ENCODE results near the gene CHPT1.
"Not testable (repeated sequence)": the region's sequence is repeated elsewhere in the genome, so short reads cannot be mapped to it uniquely, and the experiment has no call there.

CHPT1 gene

DNA sequence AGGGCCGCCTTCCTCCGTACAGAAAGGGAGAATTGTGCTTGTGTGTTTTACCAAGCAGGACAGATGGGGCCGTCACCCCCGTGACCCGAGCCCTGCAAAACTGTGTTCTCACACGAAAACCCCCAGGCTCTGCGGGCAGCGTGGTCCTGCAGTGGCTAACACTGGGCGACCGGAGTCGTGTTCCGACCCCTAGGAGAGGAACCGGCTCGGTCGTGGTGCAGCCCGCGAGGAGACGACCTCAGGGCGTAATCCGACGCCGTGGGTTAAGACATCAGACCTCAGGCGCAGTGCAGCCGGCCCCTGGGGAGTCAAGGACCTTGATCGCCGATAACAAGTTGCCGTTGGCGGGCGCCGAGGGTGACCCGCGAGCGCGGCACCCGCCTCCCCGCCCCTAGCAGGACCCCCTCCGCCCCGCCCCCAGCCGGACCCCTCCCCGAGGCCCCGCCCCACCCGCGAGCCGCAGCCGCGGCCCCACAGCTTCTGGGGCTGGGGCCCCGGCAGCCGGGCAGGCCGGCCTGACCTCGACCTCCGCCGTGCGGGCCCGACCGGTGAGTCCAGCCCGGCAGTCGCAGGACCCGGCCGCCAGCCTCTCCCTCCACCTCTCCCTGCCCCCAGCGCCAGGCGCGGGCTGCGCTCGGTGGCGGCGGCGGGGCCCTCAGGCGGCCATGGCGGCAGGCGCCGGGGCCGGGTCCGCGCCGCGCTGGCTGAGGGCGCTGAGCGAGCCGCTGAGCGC is at the start of gene CHPT1:
Gene CHPT1, plus strand, starts transcription at position 444 of the 733 bp plus-strand sequence. Its CDS starts 222 bp downstream, at position 666.
- peak; percentile 40 to 57 for DNase-seq (ENCODE audit: low read depth in 2 of 2)

DNA sequence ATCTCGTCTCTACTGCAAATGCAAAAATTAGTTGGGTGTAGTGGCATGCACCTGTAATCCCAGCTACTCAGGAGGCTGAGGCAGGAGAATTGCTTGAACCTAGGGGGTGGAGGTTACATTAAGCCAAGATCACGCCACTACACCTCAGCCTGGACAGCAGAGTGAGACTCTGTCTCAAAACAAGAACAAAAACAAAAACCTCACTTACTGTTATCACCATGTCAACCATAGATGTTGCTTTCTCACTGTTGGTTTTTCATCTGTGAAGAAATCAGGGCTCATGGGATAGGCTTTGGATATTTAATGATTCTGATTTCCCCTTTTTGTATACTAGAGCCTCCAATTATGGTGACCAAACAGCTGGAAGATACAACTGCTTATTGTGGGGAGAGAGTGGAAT is 49.7 kb upstream of the CHPT1 start:
- no peak for DNase-seq (ENCODE audit: low read depth in 2 of 2)

DNA sequence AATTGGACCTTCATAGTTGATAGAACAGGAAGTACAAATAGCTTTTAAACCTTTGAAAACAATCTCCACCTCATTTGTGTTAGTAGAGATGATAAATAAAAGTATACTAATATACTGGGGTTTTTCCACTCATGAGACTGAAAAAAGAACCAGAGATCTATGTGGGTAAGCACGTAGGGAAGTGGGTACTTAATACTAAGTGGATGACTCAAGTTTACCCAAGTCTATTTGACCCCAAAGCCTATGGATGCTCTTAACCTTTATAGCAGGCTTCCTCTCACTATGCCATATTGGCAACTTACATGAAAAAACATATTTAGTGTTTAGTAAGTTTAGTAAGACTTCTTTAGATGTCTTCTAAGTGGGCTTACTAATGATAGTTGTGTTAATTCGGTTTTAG is 49.2 kb upstream of the CHPT1 start:
- DNase-seq (ENCODE audit: low read depth in 2 of 2) = no peak

DNA sequence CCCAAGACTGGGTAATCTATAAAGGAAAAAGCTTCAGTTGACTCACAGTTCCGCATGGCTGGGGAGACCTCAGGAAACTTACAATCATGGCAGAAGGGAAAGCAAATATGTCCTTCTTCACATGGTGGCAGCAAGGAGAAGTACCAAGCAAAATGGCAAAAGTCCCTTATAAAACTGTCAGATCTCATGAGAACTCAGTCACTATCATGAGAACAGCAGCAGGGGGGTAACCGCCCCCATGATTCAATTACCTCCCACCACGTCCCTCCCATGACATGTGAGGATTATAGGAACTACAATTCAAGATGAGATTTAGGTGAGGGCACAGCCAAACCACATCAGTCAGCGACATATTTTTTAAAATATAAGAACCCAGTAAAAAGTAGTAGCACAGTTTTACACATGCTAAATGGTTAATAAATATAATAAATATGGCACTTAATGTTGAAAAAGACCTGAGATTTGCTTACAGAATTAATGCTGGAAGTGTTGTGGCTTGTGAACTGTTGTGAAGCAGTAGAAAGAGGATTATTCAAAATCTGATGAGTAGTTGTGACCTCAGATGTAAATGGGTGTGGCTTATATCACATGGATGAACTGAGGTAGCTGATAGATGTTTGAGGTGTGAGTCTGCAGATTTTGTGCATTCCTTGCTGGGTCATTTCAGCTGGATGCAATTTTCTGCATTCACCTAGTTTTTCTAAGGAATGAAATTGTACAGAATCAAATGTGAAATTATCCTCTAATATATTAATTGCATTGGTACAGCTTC is 46.9 kb upstream of the CHPT1 start:
- no peak for DNase-seq (ENCODE audit: low read depth in 2 of 2)

DNA sequence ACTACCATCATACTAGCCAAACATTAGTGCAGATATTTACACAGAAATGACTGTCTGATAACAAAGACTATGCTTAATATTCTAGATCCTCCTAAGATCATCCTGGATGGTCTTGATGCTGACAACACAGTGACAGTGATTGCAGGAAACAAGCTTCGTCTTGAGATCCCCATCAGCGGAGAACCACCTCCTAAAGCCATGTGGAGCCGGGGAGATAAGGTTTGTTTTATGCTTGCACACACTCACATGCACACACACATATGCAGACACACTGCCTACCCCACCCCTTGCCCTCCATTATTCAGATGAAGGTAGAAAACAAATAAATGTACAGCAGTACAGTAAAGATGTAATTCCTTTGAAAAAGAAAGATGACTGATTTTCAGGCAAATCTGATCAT is 44.4 kb upstream of the CHPT1 start:
- DNase-seq (ENCODE audit: low read depth in 2 of 2) = no peak

GRCh38 chr12:101653503-101653902 is 43.9 kb upstream of the CHPT1 start:
- no peak for DNase-seq (ENCODE audit: low read depth in 2 of 2)

DNA sequence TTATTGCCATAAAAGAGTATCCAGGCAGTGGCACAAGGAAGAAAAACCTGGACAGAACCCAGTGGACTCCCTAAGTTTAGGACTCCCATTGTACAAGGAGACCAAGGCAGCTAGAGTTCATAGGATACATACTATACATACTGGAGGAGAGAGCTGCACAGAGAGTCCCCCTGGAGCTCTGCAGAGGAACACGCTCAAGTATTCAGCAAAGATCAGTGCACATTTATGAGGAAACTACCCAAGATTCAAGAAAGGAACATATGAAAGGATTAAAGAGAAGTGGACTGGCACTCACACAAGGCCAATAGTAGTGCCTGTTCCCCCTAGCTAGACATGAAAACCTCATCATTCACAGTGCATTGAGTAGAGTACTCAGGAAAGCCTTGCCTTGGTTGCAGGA is 43.0 kb upstream of the CHPT1 start:
- no peak for DNase-seq (ENCODE audit: low read depth in 2 of 2)

GRCh38 chr12:101655393-101655792 is 42.0 kb upstream of the CHPT1 start:
- no peak for DNase-seq (ENCODE audit: low read depth in 2 of 2)

- DNase-seq (ENCODE audit: low read depth in 2 of 2) = not testable (repeated sequence)
Measured at GRCh38 chr12:101660662-101661061, 36.8 kb upstream of the CHPT1 start.

GRCh38 chr12:101663298-101663697 is 34.1 kb upstream of the CHPT1 start:
- no peak for DNase-seq (ENCODE audit: low read depth in 2 of 2)

DNA sequence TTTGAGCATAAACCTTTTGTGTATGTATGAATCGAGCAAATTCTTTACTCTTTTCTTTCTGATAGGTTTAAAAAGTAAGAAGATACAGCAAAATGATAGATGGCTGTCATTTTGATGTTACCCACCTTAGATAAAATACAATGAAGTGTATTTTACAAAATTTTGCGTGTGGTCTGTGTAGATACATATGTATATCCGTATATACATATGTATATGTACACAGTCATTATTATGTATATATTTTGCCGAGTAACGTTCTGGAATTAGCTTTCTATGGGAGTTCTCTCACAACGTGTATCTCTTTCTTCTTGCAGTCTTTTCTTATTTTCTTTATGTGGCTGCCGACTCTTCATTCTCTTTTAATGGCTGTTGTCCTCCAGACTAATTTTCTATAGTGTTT is 32.4 kb upstream of the CHPT1 start:
- no peak for DNase-seq (ENCODE audit: low read depth in 2 of 2)

DNA sequence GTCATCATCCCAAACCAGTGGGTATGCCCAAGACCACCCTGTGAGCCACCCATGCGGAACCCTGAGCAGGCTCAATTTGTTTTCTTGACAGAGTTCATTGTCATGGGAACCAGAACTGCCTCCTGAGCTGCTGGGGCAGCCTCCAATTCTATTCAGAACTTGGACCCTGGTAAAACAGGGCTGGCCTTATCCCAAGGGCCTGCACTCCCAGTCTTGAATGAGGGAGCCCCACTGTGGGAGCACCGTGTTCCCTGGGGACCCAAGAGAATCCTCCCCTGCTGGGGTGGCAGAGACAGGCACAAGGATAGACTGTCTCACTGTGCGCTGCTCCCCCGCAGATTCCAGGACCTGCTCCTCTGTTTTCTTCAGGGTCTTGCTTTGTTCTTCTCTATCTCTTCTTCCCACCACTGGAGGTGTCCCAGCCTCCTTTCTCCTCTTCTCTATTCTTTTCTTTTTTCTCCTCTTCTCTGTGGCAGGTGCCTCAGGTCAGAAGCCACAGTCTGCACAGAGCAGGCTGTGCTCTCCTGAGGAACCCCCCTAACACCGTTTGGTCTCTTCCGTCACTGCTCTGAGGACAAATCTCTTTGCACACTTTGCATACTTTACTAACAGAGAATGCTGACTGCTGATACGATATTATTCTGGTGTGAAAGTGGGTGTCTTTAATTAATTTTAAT is 31.2 kb upstream of the CHPT1 start:
- DNase-seq (ENCODE audit: low read depth in 2 of 2) = no peak

GRCh38 chr12:101667591-101667990 is 29.8 kb upstream of the CHPT1 start:
- DNase-seq (ENCODE audit: low read depth in 2 of 2) = no peak

DNA sequence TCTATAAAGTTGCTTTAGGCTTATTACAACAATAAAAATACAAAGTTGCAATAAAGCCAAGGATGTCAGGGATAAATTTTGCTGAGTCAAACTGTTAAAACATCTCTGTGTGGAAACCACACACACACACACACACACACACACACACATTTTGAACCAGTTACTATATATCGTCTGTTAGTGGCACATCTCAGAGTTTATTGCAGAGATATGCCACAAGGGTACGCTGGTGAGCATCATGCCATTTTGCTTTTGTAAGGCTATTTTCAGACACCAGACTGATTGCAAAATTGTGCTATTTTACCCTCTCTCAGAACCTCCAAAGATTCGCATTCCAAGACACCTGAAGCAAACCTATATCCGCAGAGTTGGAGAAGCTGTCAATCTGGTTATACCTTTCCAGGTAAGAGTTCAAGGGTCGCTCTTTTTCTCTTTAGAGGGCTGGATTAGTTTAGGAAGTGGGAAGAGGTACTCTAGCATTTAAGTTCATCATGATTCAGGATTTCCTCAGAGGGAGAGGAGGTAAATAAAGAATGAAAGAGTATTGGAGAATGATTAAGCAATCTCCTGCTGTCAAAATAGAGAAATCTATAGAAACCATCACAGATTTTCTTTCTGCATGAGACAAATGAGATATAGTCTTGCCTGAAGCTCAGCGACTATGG is 27.3 kb upstream of the CHPT1 start:
- DNase-seq (ENCODE audit: low read depth in 2 of 2) = no peak

DNA sequence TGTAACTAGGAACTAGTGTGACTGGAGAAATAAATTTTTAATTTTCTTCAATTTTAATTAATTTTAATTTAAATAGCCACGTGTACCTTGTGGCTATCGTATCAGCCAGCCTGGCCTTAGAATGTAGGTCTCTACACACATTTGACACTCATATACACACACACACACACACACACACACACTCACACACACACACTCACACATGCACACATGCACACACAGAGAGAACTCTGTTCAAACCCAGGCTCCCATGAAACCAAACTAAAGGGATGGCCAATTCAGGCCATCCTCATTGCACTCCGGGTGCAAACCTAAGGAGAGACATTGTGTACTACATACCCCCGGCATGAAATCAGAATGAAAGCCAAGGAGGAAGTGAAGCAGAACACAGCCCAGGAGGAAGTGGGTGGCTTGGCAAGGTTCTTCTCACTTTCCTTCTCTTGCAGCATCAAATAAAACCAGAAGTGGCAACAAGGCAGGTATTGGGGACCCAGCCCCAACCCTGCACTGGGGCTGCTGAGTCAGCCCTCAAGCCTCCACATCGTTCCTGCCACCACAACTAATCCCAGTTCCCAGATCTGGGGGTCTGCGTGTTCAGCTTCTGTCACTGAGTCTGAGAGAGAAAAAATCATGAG is 26.2 kb upstream of the CHPT1 start:
- no peak for DNase-seq (ENCODE audit: low read depth in 2 of 2)

DNA sequence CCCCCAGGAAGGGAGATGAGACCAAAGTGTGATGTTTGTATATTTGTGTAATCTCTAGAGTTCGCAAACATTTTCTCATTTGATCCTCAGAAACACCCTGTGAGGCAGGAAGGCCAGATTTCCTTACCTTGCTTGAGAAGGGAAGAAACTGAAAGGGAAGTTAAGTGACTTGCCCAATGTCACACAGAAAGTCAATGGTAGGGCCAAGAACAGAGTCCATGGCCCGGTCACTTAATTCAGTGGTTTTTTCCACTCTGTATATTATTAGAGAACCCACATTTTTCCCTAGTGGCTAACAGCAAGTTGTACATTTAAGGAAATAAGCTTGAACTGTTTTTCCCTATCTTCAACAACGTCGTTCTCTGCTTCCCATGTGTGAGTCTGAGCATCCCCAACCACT is 25.6 kb upstream of the CHPT1 start:
- no peak for DNase-seq (ENCODE audit: low read depth in 2 of 2)

GRCh38 chr12:101675555-101675954 is 21.9 kb upstream of the CHPT1 start:
- no peak for DNase-seq (ENCODE audit: low read depth in 2 of 2)

- DNase-seq (ENCODE audit: low read depth in 2 of 2) = not testable (repeated sequence)
Measured at GRCh38 chr12:101676497-101676896, 20.9 kb upstream of the CHPT1 start.

- no peak for DNase-seq (ENCODE audit: low read depth in 2 of 2)
Measured at GRCh38 chr12:101678081-101678480, 19.4 kb upstream of the CHPT1 start.

DNA sequence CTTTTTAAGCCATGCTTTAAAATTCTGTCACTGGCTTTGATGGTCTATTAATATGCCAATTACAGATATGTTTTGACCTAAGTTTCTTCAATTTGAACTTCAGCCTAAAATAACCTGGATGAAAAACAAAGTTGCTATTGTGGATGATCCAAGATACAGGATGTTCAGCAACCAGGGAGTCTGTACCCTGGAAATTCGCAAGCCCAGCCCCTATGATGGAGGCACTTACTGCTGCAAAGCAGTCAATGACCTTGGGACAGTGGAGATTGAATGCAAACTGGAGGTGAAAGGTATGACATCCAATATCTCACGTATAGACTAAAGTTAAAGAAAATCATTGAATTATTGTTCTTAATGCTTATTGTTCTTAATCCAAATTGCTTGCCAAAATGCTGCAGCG is 17.2 kb upstream of the CHPT1 start:
- no peak for DNase-seq (ENCODE audit: low read depth in 2 of 2)

DNA sequence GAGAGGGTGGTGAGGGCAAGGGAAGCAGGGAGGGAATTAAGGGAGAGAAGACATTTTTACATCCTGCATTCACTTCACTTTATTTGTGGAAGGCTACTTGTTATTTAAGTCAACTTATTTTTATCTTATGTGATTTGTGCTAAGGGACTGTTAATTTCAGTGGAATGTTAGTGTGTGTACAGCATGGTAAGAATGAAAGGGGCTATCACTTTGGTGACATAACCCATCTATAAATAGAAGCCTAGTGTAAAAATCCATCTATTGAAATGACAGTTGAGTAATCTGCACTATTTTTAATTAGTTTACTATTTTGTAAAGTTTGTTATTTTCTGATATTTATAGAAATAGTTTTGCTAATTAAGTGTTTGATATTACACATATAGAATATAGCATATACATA is 16.8 kb upstream of the CHPT1 start:
- DNase-seq (ENCODE audit: low read depth in 2 of 2) = no peak

DNA sequence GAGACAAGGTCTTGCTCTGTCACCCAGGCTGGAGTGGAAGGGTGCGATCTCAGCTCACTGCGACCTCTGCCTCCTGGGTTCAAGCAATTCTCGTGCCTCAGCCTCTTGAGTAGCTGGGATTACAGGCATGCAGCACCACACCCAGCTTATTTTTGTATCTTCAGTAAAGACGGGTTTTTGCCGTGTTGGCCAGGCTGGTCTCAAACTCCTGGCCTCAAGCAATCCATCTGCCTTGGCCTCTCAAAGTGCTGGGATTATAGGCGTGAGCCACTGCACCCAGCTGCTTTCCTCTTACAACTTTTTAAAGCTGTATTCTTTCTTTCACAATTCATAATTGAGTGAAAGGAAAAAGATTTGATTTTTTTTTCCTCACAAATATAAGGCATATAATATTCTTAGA is 15.8 kb upstream of the CHPT1 start:
- not testable (repeated sequence) for DNase-seq (ENCODE audit: low read depth in 2 of 2)

Data from stimulated activated CD8-positive, alpha-beta memory T cell treated with anti-CD3 and anti-CD28 coated beads, Interleukin-2, amount 100 ng/mL, for 48 hours (primary cell).